ENCODE results near the gene CBR3. TPM values are rescaled to one million over a fixed set of nuclear protein-coding genes. Genes with fewer than 3 reads are reported as not detected.
"Not testable (repeated sequence)": the region's sequence is repeated elsewhere in the genome, so short reads cannot be mapped to it uniquely, and the experiment has no call there.

CBR3 gene
- total RNA-seq, 1 donor from 2014 or later = 2.8 TPM

- not testable (repeated sequence) for H3K9ac ChIP-seq (ENCODE audit: low read length); H3K4me1 ChIP-seq (ENCODE audit: insufficient read depth, low read length); H3K9me3 Mint-ChIP-seq (ENCODE audit: unreplicated experiment); H3K27ac Mint-ChIP-seq (ENCODE audit: unreplicated experiment); H3K9me3 ChIP-seq (ENCODE audit: insufficient read depth, low read depth, low read length); H4K20me1 ChIP-seq (ENCODE audit: insufficient read depth, low read length); H3K36me3 Mint-ChIP-seq (ENCODE audit: low read depth, unreplicated experiment); H3K36me3 ChIP-seq (ENCODE audit: insufficient read depth, low read length); DNase-seq (ENCODE audit: low read depth); FAIRE-seq; H3K27ac ChIP-seq (ENCODE audit: low read depth, low read length); H3K79me2 ChIP-seq (ENCODE audit: insufficient read depth, low read length); H3K4me3 ChIP-seq (ENCODE audit: insufficient read depth, low read depth, low read length); H3K27me3 ChIP-seq (ENCODE audit: insufficient read depth, low read length); H3K4me1 Mint-ChIP-seq (ENCODE audit: low read depth, unreplicated experiment)
- H3K27me3 Mint-ChIP-seq (ENCODE audit: low read depth, unreplicated experiment) = peaks cover 22% of the 10 kb centered on the region
- peak overlapping the region; percentile 79 for H3K4me2 ChIP-seq (ENCODE audit: low read length)
- peak overlapping the region; percentile 52 for H2AFZ ChIP-seq (ENCODE audit: low read depth, low read length)
- peak overlapping the region; percentile 84 for H3K4me3 Mint-ChIP-seq (ENCODE audit: unreplicated experiment)
Observed at GRCh38 chr21:36130839-36131238, 4.0 kb upstream of the CBR3 start.

- H3K9ac ChIP-seq (ENCODE audit: low read length) = no peak overlapping the region
- no peaks in the 10 kb centered on the region for H3K9me3 Mint-ChIP-seq (ENCODE audit: unreplicated experiment)
- H3K27me3 Mint-ChIP-seq (ENCODE audit: low read depth, unreplicated experiment) = peaks cover 21% of the 10 kb centered on the region
- no peaks in the 10 kb centered on the region for H3K9me3 ChIP-seq (ENCODE audit: insufficient read depth, low read depth, low read length)
- no peaks in the 10 kb centered on the region for H4K20me1 ChIP-seq (ENCODE audit: insufficient read depth, low read length)
- FAIRE-seq = no peak
- peaks cover 3% of the 10 kb centered on the region for H3K4me1 Mint-ChIP-seq (ENCODE audit: low read depth, unreplicated experiment)
- H3K4me2 ChIP-seq (ENCODE audit: low read length) = no peak overlapping the region
- TF ChIP-seq CTCF (IDR thresholded peaks at IDR 0.05; ENCODE audit: insufficient read depth, low read depth, low read length) (no peak), EZH2 (IDR thresholded peaks at IDR 0.05; ENCODE audit: insufficient read depth, low read length) (no peak)
- H3K27me3 ChIP-seq (ENCODE audit: insufficient read depth, low read length) = no peaks in the 10 kb centered on the region
- no peak overlapping the region for H3K4me3 Mint-ChIP-seq (ENCODE audit: unreplicated experiment)
- no peaks in the 10 kb centered on the region for H3K36me3 Mint-ChIP-seq (ENCODE audit: low read depth, unreplicated experiment)
- no peak overlapping the region for H3K27ac ChIP-seq (ENCODE audit: low read depth, low read length)
- H3K4me3 ChIP-seq (ENCODE audit: insufficient read depth, low read depth, low read length) = no peak overlapping the region
- H3K4me1 ChIP-seq (ENCODE audit: insufficient read depth, low read length) = peaks cover 18% of the 10 kb centered on the region
- peaks cover 5% of the 10 kb centered on the region for H3K79me2 ChIP-seq (ENCODE audit: insufficient read depth, low read length)
- H3K36me3 ChIP-seq (ENCODE audit: insufficient read depth, low read length) = no peaks in the 10 kb centered on the region
- no peak overlapping the region for H2AFZ ChIP-seq (ENCODE audit: low read depth, low read length)
- DNase-seq (ENCODE audit: low read depth) = no peak
- no peak overlapping the region for H3K27ac Mint-ChIP-seq (ENCODE audit: unreplicated experiment)
Observed at GRCh38 chr21:36132696-36133095, 2.2 kb upstream of the CBR3 start.

GRCh38 chr21:36135391-36136102, 668 bp downstream of the CBR3 start:
- TF ChIP-seq CTCF (IDR thresholded peaks at IDR 0.05; ENCODE audit: insufficient read depth, low read depth, low read length) = no peak
- TF ChIP-seq EZH2 (IDR thresholded peaks at IDR 0.05; ENCODE audit: insufficient read depth, low read length) = no peak
- H3K4me3 Mint-ChIP-seq (ENCODE audit: unreplicated experiment) = peak overlapping the region; percentile 85
- H3K4me1 Mint-ChIP-seq (ENCODE audit: low read depth, unreplicated experiment) = peaks cover 3% of the 10 kb centered on the region
- Histone ChIP-seq H3K4me1 (ENCODE audit: insufficient read depth, low read length) (peaks cover 18% of the 10 kb centered on the region), H3K9me3 (ENCODE audit: insufficient read depth, low read depth, low read length) (no peaks in the 10 kb centered on the region), H2AFZ (ENCODE audit: low read depth, low read length) (peak overlapping the region; percentile 91), H3K36me3 (ENCODE audit: insufficient read depth, low read length) (peaks cover 2% of the 10 kb centered on the region), H3K27ac (ENCODE audit: low read depth, low read length) (peak overlapping the region; percentile 78), H3K4me2 (ENCODE audit: low read length) (peak overlapping the region; percentile 97), H3K27me3 (ENCODE audit: insufficient read depth, low read length) (no peaks in the 10 kb centered on the region), H3K9ac (ENCODE audit: low read length) (peak overlapping the region; percentile 83), H4K20me1 (ENCODE audit: insufficient read depth, low read length) (no peaks in the 10 kb centered on the region), H3K4me3 (ENCODE audit: insufficient read depth, low read depth, low read length) (peak overlapping the region; percentile 94), H3K79me2 (ENCODE audit: insufficient read depth, low read length) (peaks cover 5% of the 10 kb centered on the region)
- DNase-seq (ENCODE audit: low read depth) = peak; percentile 72
- no peaks in the 10 kb centered on the region for H3K9me3 Mint-ChIP-seq (ENCODE audit: unreplicated experiment)
- H3K27ac Mint-ChIP-seq (ENCODE audit: unreplicated experiment) = no peak overlapping the region
- FAIRE-seq = no peak
- peaks cover 1% of the 10 kb centered on the region for H3K36me3 Mint-ChIP-seq (ENCODE audit: low read depth, unreplicated experiment)
- H3K27me3 Mint-ChIP-seq (ENCODE audit: low read depth, unreplicated experiment) = peaks cover 18% of the 10 kb centered on the region

GRCh38 chr21:36139791-36140190, 4.9 kb downstream of the CBR3 start:
- H3K9me3 Mint-ChIP-seq (ENCODE audit: unreplicated experiment); H3K4me3 Mint-ChIP-seq (ENCODE audit: unreplicated experiment); DNase-seq (ENCODE audit: low read depth): not testable (repeated sequence)

More at GRCh38 chr21:36139791-36140190, 4.9 kb downstream of the CBR3 start:
- not testable (repeated sequence) for H3K27me3 Mint-ChIP-seq (ENCODE audit: low read depth, unreplicated experiment); H3K4me1 ChIP-seq (ENCODE audit: insufficient read depth, low read length); H3K4me2 ChIP-seq (ENCODE audit: low read length); H3K4me1 Mint-ChIP-seq (ENCODE audit: low read depth, unreplicated experiment); H3K79me2 ChIP-seq (ENCODE audit: insufficient read depth, low read length); H3K9ac ChIP-seq (ENCODE audit: low read length); H3K36me3 ChIP-seq (ENCODE audit: insufficient read depth, low read length); H3K27ac Mint-ChIP-seq (ENCODE audit: unreplicated experiment); H2AFZ ChIP-seq (ENCODE audit: low read depth, low read length); FAIRE-seq; H4K20me1 ChIP-seq (ENCODE audit: insufficient read depth, low read length); H3K27me3 ChIP-seq (ENCODE audit: insufficient read depth, low read length); H3K36me3 Mint-ChIP-seq (ENCODE audit: low read depth, unreplicated experiment); H3K27ac ChIP-seq (ENCODE audit: low read depth, low read length); H3K9me3 ChIP-seq (ENCODE audit: insufficient read depth, low read depth, low read length); H3K4me3 ChIP-seq (ENCODE audit: insufficient read depth, low read depth, low read length)
